ENCODE measurements around the gene BFSP2.
"Not testable (repeated sequence)": the region's sequence is repeated elsewhere in the genome, so short reads cannot be mapped to it uniquely, and the experiment has no call there.

Gene BFSP2

GRCh38 chr3:133460809-133461208 is 61.0 kb downstream of the BFSP2 start:
- ATAC-seq (replicated peaks) (no peak), DNase-seq (no peak)
- peaks cover 3% of the 10 kb centered on the region for H3K36me3 Mint-ChIP-seq (ENCODE audit: insufficient read depth)
- H3K9me3 Mint-ChIP-seq, result no peaks in the 10 kb centered on the region
- no peak overlapping the region for H3K4me3 Mint-ChIP-seq
- no peak overlapping the region for H3K27ac Mint-ChIP-seq
- no peaks in the 10 kb centered on the region for H3K4me1 Mint-ChIP-seq (ENCODE audit: low read depth in 2 of 2)
- peaks cover 6 to 11% of the 10 kb centered on the region in 2 donors for H3K27me3 Mint-ChIP-seq

GRCh38 chr3:133461291-133461690 is 61.4 kb downstream of the BFSP2 start:
- ATAC-seq (replicated peaks) (no peak), DNase-seq (no peak)
- no peak overlapping the region for H3K4me3 Mint-ChIP-seq
- H3K27ac Mint-ChIP-seq, result no peak overlapping the region
- H3K27me3 Mint-ChIP-seq, result peaks cover 6 to 11% of the 10 kb centered on the region in 2 donors
- H3K36me3 Mint-ChIP-seq (ENCODE audit: insufficient read depth), result peaks cover 3% of the 10 kb centered on the region
- H3K9me3 Mint-ChIP-seq, result no peaks in the 10 kb centered on the region
- H3K4me1 Mint-ChIP-seq (ENCODE audit: low read depth in 2 of 2), result no peaks in the 10 kb centered on the region

- Mint-ChIP-seq H3K27ac (no peak overlapping the region), H3K4me3 (no peak overlapping the region), H3K36me3 (ENCODE audit: insufficient read depth) (peaks cover 3% of the 10 kb centered on the region), H3K4me1 (ENCODE audit: low read depth in 2 of 2) (peaks cover 2 to 5% of the 10 kb centered on the region in 2 donors), H3K27me3 (peaks cover 6 to 11% of the 10 kb centered on the region in 2 donors), H3K9me3 (no peaks in the 10 kb centered on the region)
- ATAC-seq (replicated peaks) (no peak), DNase-seq (no peak)
These were observed 63.5 kb downstream of the BFSP2 start for GRCh38 chr3:133463347-133463860.

- no peak for DNase-seq
- no peak overlapping the region for H3K27ac Mint-ChIP-seq
- peaks cover 6 to 11% of the 10 kb centered on the region in 2 donors for H3K27me3 Mint-ChIP-seq
- H3K4me1 Mint-ChIP-seq (ENCODE audit: low read depth in 2 of 2), result peaks cover 2 to 6% of the 10 kb centered on the region in 2 donors
- H3K4me3 Mint-ChIP-seq, result no peak overlapping the region
- H3K9me3 Mint-ChIP-seq, result no peaks in the 10 kb centered on the region
- no peak for ATAC-seq (replicated peaks)
- H3K36me3 Mint-ChIP-seq (ENCODE audit: insufficient read depth), result peaks cover 3% of the 10 kb centered on the region
These were observed 64.7 kb downstream of the BFSP2 start for GRCh38 chr3:133464573-133464972.

GRCh38 chr3:133466531-133467386 is 66.9 kb downstream of the BFSP2 start:
- no peak overlapping the region for H3K4me3 Mint-ChIP-seq
- DNase-seq (no peak), ATAC-seq (replicated peaks) (no peak)
- H3K27ac Mint-ChIP-seq, result no peak overlapping the region
- H3K36me3 Mint-ChIP-seq (ENCODE audit: insufficient read depth), result no peaks in the 10 kb centered on the region
- peaks cover 6 to 11% of the 10 kb centered on the region in 2 donors for H3K27me3 Mint-ChIP-seq
- no peaks in the 10 kb centered on the region for H3K9me3 Mint-ChIP-seq
- peaks cover 2 to 6% of the 10 kb centered on the region in 2 donors for H3K4me1 Mint-ChIP-seq (ENCODE audit: low read depth in 2 of 2)

- no peaks in the 10 kb centered on the region for H3K9me3 Mint-ChIP-seq
- H3K36me3 Mint-ChIP-seq (ENCODE audit: insufficient read depth), result no peaks in the 10 kb centered on the region
- no peak overlapping the region for H3K27ac Mint-ChIP-seq
- H3K4me3 Mint-ChIP-seq, result no peak overlapping the region
- DNase-seq (no peak), ATAC-seq (replicated peaks) (no peak)
- peaks cover 2 to 6% of the 10 kb centered on the region in 2 donors for H3K4me1 Mint-ChIP-seq (ENCODE audit: low read depth in 2 of 2)
- H3K27me3 Mint-ChIP-seq, result peaks cover 6 to 11% of the 10 kb centered on the region in 2 donors
These were observed 67.9 kb downstream of the BFSP2 start for GRCh38 chr3:133467780-133468179.

GRCh38 chr3:133468251-133468721 is 68.4 kb downstream of the BFSP2 start:
- no peak for ATAC-seq (replicated peaks)
- Mint-ChIP-seq H3K27ac (no peak overlapping the region), H3K36me3 (ENCODE audit: insufficient read depth) (no peaks in the 10 kb centered on the region), H3K4me1 (ENCODE audit: low read depth in 2 of 2) (peaks cover 2 to 6% of the 10 kb centered on the region in 2 donors), H3K9me3 (no peaks in the 10 kb centered on the region), H3K27me3 (peaks cover 6 to 11% of the 10 kb centered on the region in 2 donors), H3K4me3 (no peak overlapping the region)
- DNase-seq, result no peak

GRCh38 chr3:133469140-133469731 is 69.4 kb downstream of the BFSP2 start:
- peaks cover 2 to 6% of the 10 kb centered on the region in 2 donors for H3K4me1 Mint-ChIP-seq (ENCODE audit: low read depth in 2 of 2)
- peaks cover 0 to 1% of the 10 kb centered on the region in 2 donors for H3K27me3 Mint-ChIP-seq
- no peak overlapping the region for H3K4me3 Mint-ChIP-seq
- DNase-seq (no peak), ATAC-seq (replicated peaks) (no peak)
- H3K36me3 Mint-ChIP-seq (ENCODE audit: insufficient read depth), result no peaks in the 10 kb centered on the region
- H3K9me3 Mint-ChIP-seq, result no peaks in the 10 kb centered on the region
- H3K27ac Mint-ChIP-seq, result no peak overlapping the region

GRCh38 chr3:133472242-133472641 is 72.4 kb downstream of the BFSP2 start:
- peaks cover 2 to 6% of the 10 kb centered on the region in 2 donors for H3K4me1 Mint-ChIP-seq (ENCODE audit: low read depth in 2 of 2)

GRCh38 chr3:133472889-133473288 is 73.0 kb downstream of the BFSP2 start:
- no peak for ATAC-seq (replicated peaks)
- Mint-ChIP-seq H3K4me1 (ENCODE audit: low read depth in 2 of 2) (peaks cover 2 to 6% of the 10 kb centered on the region in 2 donors), H3K4me3 (no peak overlapping the region), H3K27me3 (no peaks in the 10 kb centered on the region), H3K27ac (no peak overlapping the region), H3K9me3 (no peaks in the 10 kb centered on the region), H3K36me3 (ENCODE audit: insufficient read depth) (no peaks in the 10 kb centered on the region)
- no peak for DNase-seq

More at GRCh38 chr3:133472242-133472641, 72.4 kb downstream of the BFSP2 start:
- Mint-ChIP-seq H3K4me3 (no peak overlapping the region), H3K9me3 (no peaks in the 10 kb centered on the region), H3K27me3 (no peaks in the 10 kb centered on the region), H3K27ac (no peak overlapping the region), H3K36me3 (ENCODE audit: insufficient read depth) (no peaks in the 10 kb centered on the region)
- no peak for ATAC-seq (replicated peaks)
- DNase-seq, result no peak

GRCh38 chr3:133473472-133474191 is 73.8 kb downstream of the BFSP2 start:
- ATAC-seq (replicated peaks); H3K36me3 Mint-ChIP-seq (ENCODE audit: insufficient read depth); H3K4me1 Mint-ChIP-seq (ENCODE audit: low read depth in 2 of 2); H3K4me3 Mint-ChIP-seq; H3K9me3 Mint-ChIP-seq; H3K27me3 Mint-ChIP-seq; H3K27ac Mint-ChIP-seq; DNase-seq: not testable (repeated sequence)

GRCh38 chr3:133474251-133474801 is 74.5 kb downstream of the BFSP2 start:
- H3K27ac Mint-ChIP-seq, result no peak overlapping the region
- no peaks in the 10 kb centered on the region for H3K27me3 Mint-ChIP-seq
- DNase-seq (no peak), ATAC-seq (replicated peaks) (no peak)
- no peaks in the 10 kb centered on the region for H3K36me3 Mint-ChIP-seq (ENCODE audit: insufficient read depth)
- H3K4me3 Mint-ChIP-seq, result no peak overlapping the region
- H3K9me3 Mint-ChIP-seq, result no peaks in the 10 kb centered on the region
- no peaks in the 10 kb centered on the region for H3K4me1 Mint-ChIP-seq (ENCODE audit: low read depth in 2 of 2)

- H3K9me3 Mint-ChIP-seq, result no peaks in the 10 kb centered on the region
- H3K27ac Mint-ChIP-seq, result no peak overlapping the region
These were observed 75.0 kb downstream of the BFSP2 start for GRCh38 chr3:133474817-133475216.

More at GRCh38 chr3:133474817-133475216, 75.0 kb downstream of the BFSP2 start:
- H3K36me3 Mint-ChIP-seq (ENCODE audit: insufficient read depth), result no peaks in the 10 kb centered on the region
- H3K4me3 Mint-ChIP-seq, result no peak overlapping the region
- DNase-seq (no peak), ATAC-seq (replicated peaks) (no peak)
- no peaks in the 10 kb centered on the region for H3K4me1 Mint-ChIP-seq (ENCODE audit: low read depth in 2 of 2)
- no peaks in the 10 kb centered on the region for H3K27me3 Mint-ChIP-seq

Data from effector memory CD8-positive, alpha-beta T cell (primary cell).